ENCODE results near the gene MTIF3.

MTIF3 gene

DNA sequence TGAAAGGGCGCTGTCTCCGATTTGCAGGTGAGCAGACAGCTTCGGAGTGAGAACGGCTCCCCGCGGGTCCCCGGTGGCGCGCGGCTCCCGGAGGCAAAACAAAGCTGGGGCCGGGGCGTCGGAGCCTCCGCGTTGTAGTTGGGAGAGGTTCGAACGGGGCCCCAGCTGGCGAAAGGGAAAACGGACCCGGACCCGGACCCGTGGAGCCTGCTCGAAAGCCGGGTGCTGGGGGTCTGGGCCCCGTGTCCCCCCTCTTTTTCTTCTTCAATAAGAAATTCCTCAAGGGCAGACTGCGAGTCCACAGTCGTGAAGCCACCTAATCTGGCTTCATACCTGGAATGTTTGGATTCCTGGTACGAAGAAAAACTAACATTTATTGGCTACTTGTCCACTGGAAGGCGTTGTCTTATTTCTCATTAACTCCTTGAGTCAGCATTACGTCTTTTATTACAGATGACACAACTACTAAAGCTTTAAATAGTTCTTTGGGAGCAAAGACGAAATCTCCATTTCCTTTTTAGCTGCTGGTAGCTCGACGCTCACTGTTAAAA is 632 bp upstream of the MTIF3 start:
- DNase-seq: peak in 1 of 4 experiments; percentile 9

DNA sequence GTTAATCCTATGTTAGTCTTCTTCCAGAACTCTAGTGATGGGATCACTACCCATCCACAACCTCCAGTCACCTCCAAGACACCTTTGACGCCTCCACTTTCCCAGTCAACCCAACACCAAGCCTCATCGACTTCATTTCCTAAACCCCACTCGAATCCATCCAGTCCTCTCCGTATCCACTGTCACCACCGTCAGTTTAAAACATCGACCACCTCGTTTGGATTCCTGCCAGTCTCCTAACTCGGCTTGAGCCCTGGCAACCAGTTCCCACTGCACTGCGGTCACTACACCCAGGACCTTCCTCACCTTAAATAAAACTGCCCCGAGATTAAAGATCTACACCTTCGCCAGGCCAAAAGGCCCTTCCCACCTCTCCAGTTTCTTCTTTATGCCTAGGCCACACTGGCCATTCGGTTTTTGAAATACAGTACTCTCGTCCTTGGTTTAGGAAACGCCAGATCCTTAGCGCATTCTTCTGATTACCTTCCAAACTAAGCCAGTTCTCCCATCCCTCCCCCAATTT is 1.2 kb downstream of the MTIF3 start:
- no peak for DNase-seq

- DNase-seq: no peak
Observed at GRCh38 chr13:27448308-27448707, 2.1 kb downstream of the MTIF3 start.

DNA sequence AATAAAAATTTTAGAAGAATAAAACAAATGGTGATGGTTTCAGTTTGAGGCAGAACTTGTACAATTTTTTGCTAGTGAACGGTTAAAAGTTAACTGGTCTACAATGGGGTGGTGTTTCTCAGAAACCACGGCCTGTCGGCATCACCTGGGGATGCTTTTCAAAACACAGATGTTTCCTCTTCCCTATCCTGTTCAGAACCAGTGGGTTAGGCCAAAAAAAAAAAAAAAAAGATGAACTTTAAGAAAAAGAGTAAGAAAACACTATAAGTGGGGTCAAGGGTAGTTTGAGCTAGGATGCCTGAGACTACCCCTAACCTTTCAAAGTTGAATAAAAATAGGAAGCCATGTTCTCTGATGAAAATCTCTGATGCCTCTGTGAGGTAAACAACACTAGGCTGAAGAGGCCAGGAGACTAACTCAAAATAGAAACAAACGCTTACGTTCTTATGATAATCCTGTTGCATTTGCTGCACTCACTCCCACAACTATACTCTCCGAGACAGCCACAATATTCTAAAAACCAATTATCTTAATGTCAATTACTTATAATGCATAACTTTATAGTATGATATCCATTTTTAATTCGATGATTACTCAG is 3.3 kb downstream of the MTIF3 start:
- no peak for DNase-seq

GRCh38 chr13:27442797-27443196 is 7.6 kb downstream of the MTIF3 start:
- DNase-seq: no peak

DNA sequence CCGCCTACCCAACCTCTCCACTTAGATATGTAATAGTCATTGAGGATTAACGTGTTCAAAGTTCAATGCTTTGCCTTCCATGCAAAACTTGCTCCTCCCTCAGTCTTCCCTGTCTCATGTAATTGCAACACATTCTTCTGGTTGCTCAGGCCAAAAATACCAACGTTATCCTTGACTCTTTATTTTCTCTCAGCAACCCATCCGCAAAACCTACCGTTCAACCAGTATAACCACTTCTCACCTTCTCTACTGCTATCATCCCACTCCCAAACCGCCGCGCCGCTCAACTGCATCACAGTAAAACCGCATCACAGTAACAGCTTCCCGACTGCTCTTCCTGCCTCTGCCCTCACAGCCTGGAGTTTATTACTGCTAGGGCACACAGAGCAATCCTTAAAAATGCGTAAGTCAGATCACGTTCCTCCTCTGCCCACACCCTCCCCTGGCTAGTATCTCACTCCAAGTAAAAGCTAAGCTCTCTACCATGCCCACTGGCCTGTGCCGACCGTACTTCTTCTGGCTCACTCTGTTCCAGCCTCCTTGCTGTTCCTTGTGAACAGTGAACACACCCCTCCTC is 8.2 kb downstream of the MTIF3 start:
- no peak for DNase-seq

- no peak for DNase-seq
Observed at GRCh38 chr13:27440408-27440807, 10.0 kb downstream of the MTIF3 start.

GRCh38 chr13:27437126-27437525 is 13.2 kb downstream of the MTIF3 start:
- no peak for DNase-seq

DNA sequence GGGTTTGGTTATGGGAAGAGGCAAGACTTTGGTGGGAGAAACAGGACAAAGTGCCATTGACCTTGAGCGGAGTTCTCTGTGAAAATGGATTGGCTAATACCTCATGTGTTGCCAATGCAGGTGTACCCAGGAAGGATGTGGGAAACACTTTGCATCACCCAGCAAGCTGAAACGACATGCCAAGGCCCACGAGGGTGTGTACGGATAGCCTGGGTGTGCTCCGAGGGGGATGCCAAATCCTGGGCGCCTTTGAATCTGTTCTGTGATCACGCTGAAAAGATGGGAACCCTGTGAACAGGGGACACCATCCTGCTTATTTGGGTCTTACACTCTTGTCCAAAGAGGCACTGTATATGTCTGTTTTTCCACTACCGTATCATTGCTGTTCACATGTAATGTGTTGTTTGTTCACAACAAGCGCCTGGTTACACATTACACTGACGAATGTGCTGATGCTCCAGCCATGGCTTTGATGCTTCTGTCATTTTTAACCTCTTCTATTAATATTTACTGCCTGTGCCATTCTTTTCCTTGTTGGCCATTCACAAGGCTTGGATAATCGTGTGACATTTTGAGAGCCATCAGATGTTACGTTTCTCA is 17.7 kb downstream of the MTIF3 start:
- DNase-seq: no peak

DNA sequence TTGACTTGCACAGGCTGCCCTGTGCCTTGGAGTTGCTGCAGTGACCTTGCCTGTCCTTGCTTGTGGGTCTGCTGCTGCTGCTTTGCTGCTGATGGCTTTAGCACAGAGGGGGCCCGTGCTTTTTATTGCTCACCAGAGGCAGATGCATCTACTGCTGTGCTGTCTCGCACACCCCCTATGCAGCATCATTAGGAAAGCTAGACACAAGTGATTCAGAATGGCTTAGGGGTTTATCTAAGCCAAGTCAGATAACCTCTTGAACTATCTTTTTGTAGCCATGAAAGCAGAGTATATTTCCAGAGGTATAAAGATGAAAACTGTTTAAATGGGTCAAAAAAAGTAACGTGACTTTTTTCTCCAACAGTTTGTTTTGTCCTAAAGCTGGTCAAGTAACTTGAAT is 18.2 kb downstream of the MTIF3 start:
- no peak for DNase-seq

DNA sequence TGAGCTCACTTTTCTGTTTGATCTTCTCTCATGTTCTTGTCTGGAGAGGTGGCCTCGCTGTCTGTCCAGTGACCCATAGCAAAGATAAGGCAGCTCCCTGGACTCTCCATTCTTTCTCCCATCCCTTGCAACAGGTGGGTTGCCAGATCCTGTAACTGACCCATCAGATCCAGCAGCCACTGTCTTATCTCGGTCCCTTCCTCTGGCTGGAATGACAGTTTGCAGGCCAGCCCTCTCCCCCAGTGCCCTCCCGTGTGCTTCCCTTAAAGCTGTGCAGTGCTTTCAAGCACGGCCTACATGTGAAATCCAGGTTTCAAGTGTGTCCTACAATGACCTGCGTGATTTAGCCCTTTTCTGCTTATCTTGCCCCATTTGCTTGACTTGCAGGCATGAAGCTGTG is 22.2 kb downstream of the MTIF3 start:
- no peak for DNase-seq

DNA sequence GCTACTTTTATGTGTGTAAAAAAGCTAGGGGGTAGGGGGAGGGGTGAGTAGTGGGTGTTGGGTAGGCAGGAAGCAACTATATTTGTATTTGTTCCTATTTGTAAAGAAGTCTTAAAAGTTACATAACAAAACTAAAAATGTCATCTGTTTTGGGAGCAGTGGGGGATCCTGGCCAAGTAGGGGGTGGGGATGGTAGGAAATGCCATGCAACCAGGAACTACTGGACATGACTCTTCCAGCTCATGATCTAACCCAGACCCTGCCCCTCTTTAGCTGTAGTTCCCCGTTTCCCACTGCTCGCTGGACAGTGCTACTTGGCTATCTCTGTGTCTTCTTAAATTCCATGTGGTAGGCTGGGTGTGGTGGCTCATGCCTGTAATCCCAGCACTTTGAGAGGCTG is 22.7 kb downstream of the MTIF3 start:
- DNase-seq: no peak

DNA sequence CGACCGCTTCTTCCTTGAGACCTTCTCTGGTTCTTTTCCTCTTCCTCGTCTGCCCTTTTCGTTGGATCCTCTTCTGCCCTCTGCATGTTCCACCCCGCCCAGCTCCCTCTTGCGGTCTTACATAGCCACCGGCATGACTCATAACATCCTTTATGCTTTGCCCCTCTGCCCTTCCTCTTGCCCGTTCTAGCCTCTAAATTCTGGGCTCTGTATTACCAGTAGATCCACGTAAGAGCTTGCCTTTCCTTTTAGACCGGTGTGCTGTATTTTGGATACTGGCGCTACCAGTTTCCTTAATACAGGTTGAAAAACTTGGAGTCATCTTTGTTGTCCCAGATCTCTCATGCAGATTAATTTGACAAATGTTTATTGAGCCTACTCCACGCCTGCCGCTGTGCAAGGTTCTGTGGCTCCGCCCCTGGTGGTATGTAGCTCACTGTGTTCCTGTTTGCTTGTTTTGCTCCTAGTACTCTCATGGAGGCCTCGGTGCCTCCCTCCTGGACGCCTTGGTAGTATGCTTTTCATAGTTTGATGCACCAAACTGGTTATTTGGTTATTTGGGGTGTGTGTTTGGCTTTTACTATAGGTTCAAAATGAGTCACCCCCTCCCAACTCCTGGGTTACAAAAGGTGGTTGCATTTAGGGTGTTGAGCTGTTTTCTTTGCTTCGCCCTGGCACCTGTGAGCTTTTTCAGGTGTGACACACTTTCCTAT is 24.3 kb downstream of the MTIF3 start:
- peak; percentile 37 to 69 (median 41) for DNase-seq

DNA sequence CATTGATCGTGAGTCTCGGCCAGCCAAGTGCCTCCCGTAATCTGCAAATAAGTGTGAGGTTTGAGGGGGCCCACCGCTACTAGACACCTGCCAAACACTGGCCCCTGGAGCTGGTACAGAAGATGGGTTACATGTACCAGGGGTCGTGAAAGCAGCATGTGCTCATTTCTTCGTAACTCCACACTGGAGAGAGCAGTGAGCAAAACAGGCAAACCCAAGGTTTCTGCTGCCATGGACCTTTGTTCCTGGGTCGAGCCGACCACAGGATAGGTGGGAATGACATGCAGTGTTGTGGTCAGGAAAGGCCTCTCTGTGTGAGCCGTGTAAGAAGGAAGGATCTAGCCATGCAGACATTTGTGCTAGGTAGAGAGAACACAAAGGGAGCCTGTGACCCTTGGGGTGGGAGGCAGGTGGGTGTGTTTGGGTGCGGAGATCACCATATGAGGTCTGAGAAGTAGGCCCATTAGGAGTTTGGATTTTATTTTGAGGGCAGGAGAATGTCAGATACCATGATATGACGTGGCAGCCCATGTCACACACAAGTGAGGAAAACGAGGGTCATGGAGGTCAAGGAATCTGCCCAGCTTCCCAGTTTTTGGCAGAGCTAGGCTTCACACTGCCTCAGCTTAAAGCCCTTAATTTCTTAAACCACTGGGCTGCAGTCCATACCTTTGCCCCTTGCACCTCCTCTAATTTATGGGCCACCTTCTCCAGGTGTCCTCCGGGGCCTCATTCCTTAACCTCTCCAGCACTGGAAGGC is 25.0 kb downstream of the MTIF3 start:
- DNase-seq: no peak

DNA sequence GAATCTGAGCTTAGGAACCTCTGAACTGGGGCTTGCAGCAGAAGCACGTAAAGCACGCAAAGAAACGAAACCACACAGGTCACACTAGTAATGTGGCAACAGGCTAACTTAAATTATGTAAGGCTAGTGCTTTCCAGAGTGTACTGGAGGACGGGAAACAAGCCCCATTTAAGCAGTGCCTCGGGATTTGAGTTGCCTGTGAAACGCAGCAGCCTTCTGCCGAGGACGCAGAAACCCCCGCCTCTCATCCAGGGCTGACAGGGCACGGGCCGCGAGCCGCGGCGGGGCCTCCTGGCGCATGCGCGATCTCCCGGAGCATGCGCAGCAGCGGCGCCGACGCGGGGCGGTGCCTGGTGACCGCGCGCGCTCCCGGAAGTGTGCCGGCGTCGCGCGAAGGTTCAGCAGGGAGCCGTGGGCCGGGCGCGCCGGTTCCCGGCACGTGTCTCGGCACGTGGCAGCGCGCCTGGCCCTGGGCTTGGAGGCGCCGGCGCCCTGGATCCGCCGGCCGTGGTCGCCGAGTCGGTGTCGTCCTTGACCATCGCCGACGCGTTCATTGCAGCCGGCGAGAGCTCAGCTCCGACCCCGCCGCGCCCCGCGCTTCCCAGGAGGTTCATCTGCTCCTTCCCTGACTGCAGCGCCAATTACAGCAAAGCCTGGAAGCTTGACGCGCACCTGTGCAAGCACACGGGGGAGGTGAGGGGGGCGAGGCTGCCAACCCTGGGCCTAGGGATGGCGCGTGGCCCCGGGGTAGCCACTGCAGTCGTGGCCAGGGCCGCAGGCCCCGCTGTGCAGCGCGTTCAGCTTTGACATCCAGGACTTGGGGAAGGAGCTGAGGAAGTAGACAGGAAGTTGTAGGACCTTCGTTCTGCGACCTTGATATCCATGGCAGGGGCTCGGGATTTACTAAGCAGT is 25.9 kb downstream of the MTIF3 start, which contains the start of gene GTF3A:
GTF3A (plus strand) TSS at position 374 of the 912 bp plus-strand sequence.
- DNase-seq: peak; percentile 65 to 84 (median 72)

- DNase-seq: no peak
Observed at GRCh38 chr13:27423333-27423732, 27.0 kb downstream of the MTIF3 start.

DNA sequence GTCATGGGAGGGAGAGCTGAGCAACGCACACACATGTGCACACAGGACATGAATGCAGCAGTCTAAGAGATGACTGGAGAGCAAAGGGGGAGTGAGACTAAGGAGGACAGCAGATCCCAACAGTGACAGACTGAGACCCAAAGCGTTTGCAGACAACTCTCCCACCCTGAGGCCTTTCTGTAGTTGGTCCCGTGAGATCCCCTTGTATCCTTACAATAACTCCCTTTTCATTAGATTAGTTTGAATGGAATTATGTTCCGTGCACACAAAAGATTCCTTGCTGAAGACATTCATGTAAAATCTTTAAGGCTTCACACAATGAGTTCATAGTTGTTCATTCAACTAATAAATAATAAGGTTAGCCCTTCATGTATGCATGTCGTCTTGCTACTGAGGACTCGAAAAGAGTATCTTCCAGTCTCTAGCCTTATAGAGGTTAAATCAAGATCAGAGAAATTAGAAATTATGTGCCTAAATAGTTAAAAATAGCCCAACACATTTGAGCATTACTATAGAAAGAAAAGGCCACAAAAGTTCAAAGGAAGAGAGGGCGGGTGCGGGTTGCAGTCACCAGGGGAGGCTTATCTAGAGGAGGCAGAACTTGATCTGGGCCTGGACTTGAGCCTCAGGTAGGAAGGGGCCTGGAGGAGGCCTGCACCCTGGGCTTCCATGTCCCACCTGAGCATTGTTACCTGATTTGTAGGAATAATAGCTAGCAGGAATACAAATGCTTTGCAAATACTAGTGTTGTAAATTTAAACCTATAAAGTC is 29.1 kb downstream of the MTIF3 start:
- no peak for DNase-seq

GRCh38 chr13:27419328-27419727 is 31.0 kb downstream of the MTIF3 start:
- no peak for DNase-seq

DNA sequence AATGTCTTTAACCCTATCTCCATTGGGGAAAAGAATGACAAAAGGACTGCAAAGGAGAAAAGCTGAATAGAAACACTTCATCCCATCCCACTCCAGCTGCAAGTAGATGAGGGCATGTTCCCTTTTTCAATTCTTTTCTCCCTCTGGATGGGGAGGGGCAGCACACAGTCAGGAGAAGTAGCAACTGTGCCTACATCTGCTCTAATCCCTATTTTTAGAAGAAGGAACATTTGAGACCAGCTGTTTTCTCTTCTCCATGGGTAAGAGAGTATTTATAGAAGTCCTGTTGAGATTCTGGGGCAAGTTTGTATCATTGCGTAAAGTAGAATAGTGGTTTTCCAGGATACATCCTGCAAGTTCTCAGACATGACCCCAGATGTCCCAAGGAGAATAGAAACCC is 35.2 kb downstream of the MTIF3 start:
- DNase-seq: no peak

GRCh38 chr13:27411341-27411740 is 39.0 kb downstream of the MTIF3 start:
- DNase-seq: no peak

GRCh38 chr13:27409013-27409412 is 41.4 kb downstream of the MTIF3 start:
- no peak for DNase-seq

Data from activated CD4-positive, CD25-positive, alpha-beta regulatory T cell (primary cell).